ENCODE measurements around the gene KPNA5. TPM values are rescaled to one million over a fixed set of nuclear protein-coding genes. Genes with fewer than 3 reads are reported as not detected.

KPNA5 gene
- total RNA-seq, 1 experiment from 2014 or later, result 12.2 TPM

DNA sequence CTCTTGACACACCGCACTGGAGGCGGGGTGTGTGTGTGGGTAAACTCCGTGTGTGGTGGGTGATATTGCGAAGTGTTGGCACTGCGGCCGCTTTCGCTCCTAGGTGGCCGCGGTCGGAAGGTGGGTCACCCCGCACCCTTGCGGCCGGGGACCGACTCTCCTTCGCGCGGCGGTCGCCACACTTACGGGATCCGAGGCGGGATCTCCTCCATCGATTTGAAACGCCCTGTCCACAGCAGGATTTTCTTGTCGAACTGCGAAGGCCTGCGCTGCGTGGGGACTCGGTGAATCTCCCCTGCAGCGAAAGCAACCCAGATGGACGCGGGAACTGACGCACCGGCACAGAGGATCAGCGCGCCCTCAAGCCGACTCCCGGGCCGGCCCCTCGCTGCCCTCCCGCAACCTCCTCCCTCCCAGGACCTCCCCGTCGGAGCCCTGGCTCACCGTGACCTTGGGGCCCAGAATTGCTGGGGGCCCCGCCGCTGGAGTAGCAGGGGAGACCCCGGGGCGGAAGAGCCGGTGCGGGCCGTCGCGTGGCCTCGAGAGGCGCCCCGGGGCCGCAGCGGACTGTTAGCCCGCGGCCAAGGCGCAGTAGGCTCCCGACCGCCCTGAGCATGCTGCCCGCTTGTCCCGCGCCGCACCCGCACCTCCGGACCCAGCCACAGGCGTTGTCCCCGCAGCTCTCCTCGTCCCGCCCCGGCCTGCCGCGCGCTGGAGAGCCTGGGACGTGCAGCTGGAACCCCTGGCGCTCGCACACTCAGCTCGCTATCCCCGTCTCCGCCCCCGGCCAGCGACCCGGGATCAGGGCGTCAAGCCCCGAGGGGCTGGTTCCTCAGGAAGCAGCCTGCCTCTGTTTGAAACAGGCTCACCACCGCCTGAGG is 84.2 kb downstream of the KPNA5 start, which contains the start of gene FAM162B (continued):
- TF ChIP-seq, protein P1, sequence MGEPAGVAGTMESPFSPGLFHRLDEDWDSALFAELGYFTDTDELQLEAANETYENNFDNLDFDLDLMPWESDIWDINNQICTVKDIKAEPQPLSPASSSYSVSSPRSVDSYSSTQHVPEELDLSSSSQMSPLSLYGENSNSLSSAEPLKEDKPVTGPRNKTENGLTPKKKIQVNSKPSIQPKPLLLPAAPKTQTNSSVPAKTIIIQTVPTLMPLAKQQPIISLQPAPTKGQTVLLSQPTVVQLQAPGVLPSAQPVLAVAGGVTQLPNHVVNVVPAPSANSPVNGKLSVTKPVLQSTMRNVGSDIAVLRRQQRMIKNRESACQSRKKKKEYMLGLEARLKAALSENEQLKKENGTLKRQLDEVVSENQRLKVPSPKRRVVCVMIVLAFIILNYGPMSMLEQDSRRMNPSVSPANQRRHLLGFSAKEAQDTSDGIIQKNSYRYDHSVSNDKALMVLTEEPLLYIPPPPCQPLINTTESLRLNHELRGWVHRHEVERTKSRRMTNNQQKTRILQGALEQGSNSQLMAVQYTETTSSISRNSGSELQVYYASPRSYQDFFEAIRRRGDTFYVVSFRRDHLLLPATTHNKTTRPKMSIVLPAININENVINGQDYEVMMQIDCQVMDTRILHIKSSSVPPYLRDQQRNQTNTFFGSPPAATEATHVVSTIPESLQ (CRISPR knock-in tag; IDR thresholded peaks at IDR 0.05), result no peak
- TF ChIP-seq, protein P2, sequence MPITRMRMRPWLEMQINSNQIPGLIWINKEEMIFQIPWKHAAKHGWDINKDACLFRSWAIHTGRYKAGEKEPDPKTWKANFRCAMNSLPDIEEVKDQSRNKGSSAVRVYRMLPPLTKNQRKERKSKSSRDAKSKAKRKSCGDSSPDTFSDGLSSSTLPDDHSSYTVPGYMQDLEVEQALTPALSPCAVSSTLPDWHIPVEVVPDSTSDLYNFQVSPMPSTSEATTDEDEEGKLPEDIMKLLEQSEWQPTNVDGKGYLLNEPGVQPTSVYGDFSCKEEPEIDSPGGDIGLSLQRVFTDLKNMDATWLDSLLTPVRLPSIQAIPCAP (CRISPR knock-in tag; IDR thresholded peaks at IDR 0.05), result no peak
- TF ChIP-seq NFYB (CRISPR knock-in tag; conservative IDR thresholded peaks at IDR 0.05; ENCODE audit: low read depth), result no peak
- TF ChIP-seq, protein P3, sequence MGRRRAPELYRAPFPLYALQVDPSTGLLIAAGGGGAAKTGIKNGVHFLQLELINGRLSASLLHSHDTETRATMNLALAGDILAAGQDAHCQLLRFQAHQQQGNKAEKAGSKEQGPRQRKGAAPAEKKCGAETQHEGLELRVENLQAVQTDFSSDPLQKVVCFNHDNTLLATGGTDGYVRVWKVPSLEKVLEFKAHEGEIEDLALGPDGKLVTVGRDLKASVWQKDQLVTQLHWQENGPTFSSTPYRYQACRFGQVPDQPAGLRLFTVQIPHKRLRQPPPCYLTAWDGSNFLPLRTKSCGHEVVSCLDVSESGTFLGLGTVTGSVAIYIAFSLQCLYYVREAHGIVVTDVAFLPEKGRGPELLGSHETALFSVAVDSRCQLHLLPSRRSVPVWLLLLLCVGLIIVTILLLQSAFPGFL (CRISPR knock-in tag; IDR thresholded peaks at IDR 0.05; ENCODE audit: borderline replicate concordance), result 0 out of 2 replicates have a peak, but pooled peaks have one; percentile 62
- TF ChIP-seq EMX1 (CRISPR knock-in tag; IDR thresholded peaks at IDR 0.05), result no peak
- TF ChIP-seq, protein P4, sequence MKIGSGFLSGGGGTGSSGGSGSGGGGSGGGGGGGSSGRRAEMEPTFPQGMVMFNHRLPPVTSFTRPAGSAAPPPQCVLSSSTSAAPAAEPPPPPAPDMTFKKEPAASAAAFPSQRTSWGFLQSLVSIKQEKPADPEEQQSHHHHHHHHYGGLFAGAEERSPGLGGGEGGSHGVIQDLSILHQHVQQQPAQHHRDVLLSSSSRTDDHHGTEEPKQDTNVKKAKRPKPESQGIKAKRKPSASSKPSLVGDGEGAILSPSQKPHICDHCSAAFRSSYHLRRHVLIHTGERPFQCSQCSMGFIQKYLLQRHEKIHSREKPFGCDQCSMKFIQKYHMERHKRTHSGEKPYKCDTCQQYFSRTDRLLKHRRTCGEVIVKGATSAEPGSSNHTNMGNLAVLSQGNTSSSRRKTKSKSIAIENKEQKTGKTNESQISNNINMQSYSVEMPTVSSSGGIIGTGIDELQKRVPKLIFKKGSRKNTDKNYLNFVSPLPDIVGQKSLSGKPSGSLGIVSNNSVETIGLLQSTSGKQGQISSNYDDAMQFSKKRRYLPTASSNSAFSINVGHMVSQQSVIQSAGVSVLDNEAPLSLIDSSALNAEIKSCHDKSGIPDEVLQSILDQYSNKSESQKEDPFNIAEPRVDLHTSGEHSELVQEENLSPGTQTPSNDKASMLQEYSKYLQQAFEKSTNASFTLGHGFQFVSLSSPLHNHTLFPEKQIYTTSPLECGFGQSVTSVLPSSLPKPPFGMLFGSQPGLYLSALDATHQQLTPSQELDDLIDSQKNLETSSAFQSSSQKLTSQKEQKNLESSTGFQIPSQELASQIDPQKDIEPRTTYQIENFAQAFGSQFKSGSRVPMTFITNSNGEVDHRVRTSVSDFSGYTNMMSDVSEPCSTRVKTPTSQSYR (CRISPR knock-in tag; IDR thresholded peaks at IDR 0.05), result peak; percentile 31; the same call in 1 of the 2 replicates
- peak; percentile 71; the same call in 1 of the 2 replicates for TF ChIP-seq JUN (CRISPR knock-in tag; IDR thresholded peaks at IDR 0.05)
- no peak for TF ChIP-seq CREM (CRISPR knock-in tag; IDR thresholded peaks at IDR 0.05)
- no peak for TF ChIP-seq RORB (CRISPR knock-in tag; IDR thresholded peaks at IDR 0.05)
- no peak for TF ChIP-seq IRF2 (CRISPR knock-in tag; IDR thresholded peaks at IDR 0.05; ENCODE audit: borderline replicate concordance, low read depth)
- TF ChIP-seq, protein P5, sequence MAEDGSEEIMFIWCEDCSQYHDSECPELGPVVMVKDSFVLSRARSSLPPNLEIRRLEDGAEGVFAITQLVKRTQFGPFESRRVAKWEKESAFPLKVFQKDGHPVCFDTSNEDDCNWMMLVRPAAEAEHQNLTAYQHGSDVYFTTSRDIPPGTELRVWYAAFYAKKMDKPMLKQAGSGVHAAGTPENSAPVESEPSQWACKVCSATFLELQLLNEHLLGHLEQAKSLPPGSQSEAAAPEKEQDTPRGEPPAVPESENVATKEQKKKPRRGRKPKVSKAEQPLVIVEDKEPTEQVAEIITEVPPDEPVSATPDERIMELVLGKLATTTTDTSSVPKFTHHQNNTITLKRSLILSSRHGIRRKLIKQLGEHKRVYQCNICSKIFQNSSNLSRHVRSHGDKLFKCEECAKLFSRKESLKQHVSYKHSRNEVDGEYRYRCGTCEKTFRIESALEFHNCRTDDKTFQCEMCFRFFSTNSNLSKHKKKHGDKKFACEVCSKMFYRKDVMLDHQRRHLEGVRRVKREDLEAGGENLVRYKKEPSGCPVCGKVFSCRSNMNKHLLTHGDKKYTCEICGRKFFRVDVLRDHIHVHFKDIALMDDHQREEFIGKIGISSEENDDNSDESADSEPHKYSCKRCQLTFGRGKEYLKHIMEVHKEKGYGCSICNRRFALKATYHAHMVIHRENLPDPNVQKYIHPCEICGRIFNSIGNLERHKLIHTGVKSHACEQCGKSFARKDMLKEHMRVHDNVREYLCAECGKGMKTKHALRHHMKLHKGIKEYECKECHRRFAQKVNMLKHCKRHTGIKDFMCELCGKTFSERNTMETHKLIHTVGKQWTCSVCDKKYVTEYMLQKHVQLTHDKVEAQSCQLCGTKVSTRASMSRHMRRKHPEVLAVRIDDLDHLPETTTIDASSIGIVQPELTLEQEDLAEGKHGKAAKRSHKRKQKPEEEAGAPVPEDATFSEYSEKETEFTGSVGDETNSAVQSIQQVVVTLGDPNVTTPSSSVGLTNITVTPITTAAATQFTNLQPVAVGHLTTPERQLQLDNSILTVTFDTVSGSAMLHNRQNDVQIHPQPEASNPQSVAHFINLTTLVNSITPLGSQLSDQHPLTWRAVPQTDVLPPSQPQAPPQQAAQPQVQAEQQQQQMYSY (CRISPR knock-in tag; IDR thresholded peaks at IDR 0.05), result no peak
- TF ChIP-seq, protein P6, sequence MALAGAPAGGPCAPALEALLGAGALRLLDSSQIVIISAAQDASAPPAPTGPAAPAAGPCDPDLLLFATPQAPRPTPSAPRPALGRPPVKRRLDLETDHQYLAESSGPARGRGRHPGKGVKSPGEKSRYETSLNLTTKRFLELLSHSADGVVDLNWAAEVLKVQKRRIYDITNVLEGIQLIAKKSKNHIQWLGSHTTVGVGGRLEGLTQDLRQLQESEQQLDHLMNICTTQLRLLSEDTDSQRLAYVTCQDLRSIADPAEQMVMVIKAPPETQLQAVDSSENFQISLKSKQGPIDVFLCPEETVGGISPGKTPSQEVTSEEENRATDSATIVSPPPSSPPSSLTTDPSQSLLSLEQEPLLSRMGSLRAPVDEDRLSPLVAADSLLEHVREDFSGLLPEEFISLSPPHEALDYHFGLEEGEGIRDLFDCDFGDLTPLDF (CRISPR knock-in tag; IDR thresholded peaks at IDR 0.05), result 0 out of 2 replicates have a peak, but pooled peaks have one; percentile 39
- TF ChIP-seq GTF2I (CRISPR knock-in tag; conservative IDR thresholded peaks at IDR 0.05), result no peak
- TF ChIP-seq ZNF232 (CRISPR knock-in tag; IDR thresholded peaks at IDR 0.05), result no peak
- TF ChIP-seq TEAD1 (CRISPR knock-in tag; IDR thresholded peaks at IDR 0.05), result no peak
- TF ChIP-seq ZNF138 (CRISPR knock-in tag; conservative IDR thresholded peaks at IDR 0.05), result no peak
- TF ChIP-seq, protein P7, sequence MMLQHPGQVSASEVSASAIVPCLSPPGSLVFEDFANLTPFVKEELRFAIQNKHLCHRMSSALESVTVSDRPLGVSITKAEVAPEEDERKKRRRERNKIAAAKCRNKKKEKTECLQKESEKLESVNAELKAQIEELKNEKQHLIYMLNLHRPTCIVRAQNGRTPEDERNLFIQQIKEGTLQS (CRISPR knock-in tag; conservative IDR thresholded peaks at IDR 0.05), result no peak
- TF ChIP-seq TCF7 (CRISPR knock-in tag; IDR thresholded peaks at IDR 0.05; ENCODE audit: low read depth), result 0 out of 2 replicates have a peak, but pooled peaks have one; percentile 71
- TF ChIP-seq, protein P8, sequence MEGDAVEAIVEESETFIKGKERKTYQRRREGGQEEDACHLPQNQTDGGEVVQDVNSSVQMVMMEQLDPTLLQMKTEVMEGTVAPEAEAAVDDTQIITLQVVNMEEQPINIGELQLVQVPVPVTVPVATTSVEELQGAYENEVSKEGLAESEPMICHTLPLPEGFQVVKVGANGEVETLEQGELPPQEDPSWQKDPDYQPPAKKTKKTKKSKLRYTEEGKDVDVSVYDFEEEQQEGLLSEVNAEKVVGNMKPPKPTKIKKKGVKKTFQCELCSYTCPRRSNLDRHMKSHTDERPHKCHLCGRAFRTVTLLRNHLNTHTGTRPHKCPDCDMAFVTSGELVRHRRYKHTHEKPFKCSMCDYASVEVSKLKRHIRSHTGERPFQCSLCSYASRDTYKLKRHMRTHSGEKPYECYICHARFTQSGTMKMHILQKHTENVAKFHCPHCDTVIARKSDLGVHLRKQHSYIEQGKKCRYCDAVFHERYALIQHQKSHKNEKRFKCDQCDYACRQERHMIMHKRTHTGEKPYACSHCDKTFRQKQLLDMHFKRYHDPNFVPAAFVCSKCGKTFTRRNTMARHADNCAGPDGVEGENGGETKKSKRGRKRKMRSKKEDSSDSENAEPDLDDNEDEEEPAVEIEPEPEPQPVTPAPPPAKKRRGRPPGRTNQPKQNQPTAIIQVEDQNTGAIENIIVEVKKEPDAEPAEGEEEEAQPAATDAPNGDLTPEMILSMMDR (IDR thresholded peaks at IDR 0.05), result no peak
- TF ChIP-seq, protein P9, sequence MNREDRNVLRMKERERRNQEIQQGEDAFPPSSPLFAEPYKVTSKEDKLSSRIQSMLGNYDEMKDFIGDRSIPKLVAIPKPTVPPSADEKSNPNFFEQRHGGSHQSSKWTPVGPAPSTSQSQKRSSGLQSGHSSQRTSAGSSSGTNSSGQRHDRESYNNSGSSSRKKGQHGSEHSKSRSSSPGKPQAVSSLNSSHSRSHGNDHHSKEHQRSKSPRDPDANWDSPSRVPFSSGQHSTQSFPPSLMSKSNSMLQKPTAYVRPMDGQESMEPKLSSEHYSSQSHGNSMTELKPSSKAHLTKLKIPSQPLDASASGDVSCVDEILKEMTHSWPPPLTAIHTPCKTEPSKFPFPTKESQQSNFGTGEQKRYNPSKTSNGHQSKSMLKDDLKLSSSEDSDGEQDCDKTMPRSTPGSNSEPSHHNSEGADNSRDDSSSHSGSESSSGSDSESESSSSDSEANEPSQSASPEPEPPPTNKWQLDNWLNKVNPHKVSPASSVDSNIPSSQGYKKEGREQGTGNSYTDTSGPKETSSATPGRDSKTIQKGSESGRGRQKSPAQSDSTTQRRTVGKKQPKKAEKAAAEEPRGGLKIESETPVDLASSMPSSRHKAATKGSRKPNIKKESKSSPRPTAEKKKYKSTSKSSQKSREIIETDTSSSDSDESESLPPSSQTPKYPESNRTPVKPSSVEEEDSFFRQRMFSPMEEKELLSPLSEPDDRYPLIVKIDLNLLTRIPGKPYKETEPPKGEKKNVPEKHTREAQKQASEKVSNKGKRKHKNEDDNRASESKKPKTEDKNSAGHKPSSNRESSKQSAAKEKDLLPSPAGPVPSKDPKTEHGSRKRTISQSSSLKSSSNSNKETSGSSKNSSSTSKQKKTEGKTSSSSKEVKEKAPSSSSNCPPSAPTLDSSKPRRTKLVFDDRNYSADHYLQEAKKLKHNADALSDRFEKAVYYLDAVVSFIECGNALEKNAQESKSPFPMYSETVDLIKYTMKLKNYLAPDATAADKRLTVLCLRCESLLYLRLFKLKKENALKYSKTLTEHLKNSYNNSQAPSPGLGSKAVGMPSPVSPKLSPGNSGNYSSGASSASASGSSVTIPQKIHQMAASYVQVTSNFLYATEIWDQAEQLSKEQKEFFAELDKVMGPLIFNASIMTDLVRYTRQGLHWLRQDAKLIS (CRISPR knock-in tag; IDR thresholded peaks at IDR 0.05; ENCODE audit: borderline replicate concordance), result no peak
